Endothelial cell of coronary artery (primary cell): ENCODE results near the gene TBX1. TPM values are rescaled to one million over a fixed set of nuclear protein-coding genes. Genes with fewer than 3 reads are reported as not detected.

ENCODE experiments used
- total RNA-seq: library from RNA; depleted of rRNA; stranded (reverse); fragments of >200 nt; gene quantifications from 2 replicates; pipeline ENCODE4 v1.2.3, GENCODE V29; 2014

The TBX1 gene
- 6.5 and 13.4 TPM in 2 replicates for total RNA-seq

DNA sequence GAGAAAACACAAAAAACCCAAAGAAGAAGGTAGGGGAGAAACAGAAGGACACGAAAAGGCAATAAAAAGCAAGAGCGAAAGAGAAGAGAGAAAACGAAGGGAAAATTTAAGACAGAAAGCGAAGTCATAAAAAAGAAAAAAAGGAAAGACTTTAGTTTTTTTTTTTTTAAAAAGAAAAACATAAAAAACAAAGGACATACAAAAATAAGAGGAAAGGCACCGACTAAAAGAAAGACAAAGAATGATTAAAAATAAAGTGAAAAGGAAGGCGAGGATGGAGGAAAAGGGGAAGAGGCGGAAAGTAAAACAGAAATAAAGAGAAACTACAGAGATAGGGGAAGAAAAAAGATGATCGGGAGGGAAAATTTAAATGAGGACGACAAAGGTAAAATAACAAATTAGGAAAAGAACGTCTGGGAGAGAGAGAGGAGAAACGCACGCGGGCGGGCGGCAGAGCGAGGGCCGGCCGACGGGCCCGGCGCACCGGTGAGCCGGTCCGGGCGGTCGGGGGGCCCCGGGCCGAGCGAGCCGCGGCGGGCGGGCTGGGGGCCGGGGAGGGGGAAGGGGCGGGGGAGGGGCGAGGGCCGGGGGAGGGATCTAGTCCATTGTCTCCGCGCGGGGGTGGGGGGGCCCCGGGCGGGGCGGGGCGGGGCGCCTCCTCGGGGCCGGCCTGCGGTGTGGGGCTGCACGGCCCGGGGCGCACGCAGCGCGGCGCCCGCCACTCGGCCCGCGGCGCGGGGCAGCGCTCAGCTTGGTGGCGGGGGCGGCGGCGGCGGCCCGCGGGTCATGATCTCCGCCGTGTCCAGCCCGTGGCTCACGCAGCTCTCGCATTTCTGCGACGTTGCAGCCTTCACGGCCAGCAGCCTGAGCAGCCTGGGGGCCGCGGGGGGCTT is at the start of gene TBX1:
TBX1 (plus strand) TSS at position 721 of the 893 bp plus-strand sequence; CDS start at position 787, 66 bp downstream.

DNA sequence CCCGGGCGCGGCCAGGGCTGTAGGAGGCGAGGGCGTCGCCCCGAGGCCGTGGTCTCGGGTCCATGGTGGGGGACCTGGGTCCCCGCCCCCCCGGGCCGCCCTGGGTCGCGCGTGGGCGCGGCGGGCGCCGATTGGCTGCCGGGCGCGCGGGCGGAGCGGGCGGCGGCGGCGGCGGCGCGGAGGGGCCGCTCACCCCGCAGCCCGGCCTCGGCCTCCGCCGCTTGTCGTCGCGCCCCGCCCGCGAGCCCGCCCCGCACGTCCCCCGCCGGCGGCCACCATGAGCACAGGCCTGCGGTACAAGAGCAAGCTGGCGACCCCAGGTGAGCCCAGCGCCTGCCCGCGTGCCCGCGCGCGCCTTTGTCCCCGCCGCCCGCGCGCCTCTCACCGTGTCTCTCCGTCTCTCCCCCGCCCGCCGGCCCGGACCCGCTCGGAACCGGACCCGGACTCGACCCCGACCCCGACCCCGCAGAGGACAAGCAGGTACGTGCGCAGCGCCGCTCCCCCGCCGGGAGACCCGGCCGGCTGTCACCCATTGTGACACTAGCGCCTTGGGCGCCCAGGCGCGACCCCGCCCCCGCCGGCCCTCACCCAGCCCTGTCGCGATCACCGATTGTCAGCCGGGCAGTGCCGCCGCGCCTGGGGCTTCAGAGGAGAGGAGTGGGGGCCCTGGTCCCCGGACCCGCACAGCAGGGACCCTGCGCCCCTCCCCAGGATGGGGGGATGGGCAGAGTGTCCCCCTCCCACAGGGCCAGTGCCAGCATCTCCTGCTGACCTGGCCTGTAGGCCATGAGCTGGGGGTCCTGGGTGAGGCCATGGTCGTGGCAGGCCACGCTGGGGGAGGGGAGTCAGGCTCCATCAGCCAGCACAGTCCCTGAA is 46.0 kb upstream of the TBX1 start, which contains the start of gene SEPTIN5:
SEPTIN5 (plus strand) TSS at position 192 of the 876 bp plus-strand sequence; CDS start at position 278, 86 bp downstream.

DNA sequence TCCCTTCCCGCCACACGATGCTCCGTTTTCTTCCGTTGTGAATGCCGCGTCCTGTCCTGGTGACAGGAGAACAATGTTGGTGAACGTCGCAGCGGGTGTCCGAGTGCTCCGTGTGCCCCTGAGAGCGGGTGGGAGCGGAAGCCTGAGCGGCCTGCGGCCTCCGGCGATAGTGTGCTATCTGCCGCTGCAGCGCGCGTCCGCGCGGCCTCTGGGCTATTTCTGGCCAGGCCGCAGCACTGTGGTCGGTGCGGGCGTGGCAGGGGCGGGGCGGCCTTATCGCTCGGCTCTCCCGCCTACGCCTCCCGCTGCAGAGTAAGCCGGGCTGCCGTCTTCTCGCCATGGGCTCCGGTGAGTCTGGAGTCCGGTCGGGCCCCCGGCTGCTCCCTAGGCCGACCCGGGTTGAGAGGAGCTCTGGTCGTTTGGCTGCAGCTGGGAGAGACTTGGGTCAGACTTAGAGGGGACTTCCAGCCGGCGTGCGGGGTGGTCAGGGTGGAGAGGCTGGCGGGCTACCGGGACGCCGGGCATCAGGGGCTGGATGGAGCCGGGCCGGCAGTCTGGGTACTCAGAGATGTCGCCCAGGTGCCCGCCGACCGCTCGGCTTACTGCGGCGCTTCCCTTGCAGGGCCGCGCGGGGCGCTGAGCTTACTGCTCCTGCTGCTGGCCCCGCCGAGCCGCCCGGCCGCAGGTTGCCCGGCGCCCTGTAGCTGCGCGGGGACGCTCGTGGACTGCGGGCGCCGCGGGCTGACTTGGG is 37.2 kb upstream of the TBX1 start, which contains the start of gene GP1BB:
GP1BB (plus strand) TSS at position 308 of the 751 bp plus-strand sequence; CDS start at position 339, 31 bp downstream.

Other genes starting within 250 kb of the TBX1 start
- 433 and 857 TPM in 2 replicates for gene CLDN5, start 236.4 kb upstream of the TBX1 start, total RNA-seq
- gene SEPTIN5, start 46.3 kb upstream of the TBX1 start, total RNA-seq: 14.2 and 26.4 TPM in 2 replicates
- gene GP1BB, start 37.2 kb upstream of the TBX1 start, total RNA-seq: 0.54 and 1.6 TPM in 2 replicates
- gene GNB1L, start 94.1 kb downstream of the TBX1 start, total RNA-seq: 4.9 and 11.1 TPM in 2 replicates
- 12.5 and 26.2 TPM in 2 replicates for gene RTL10, start 94.1 kb downstream of the TBX1 start, total RNA-seq
- gene COMT, start 181.0 kb downstream of the TBX1 start, total RNA-seq: 215 and 296 TPM in 2 replicates
- gene TXNRD2, start 181.0 kb downstream of the TBX1 start, total RNA-seq: 43.5 and 156 TPM in 2 replicates